IMR-90 (cell line): Measurements from ENCODE around the gene CCL28. TPM values are rescaled to one million over a fixed set of nuclear protein-coding genes. Genes with fewer than 3 reads are reported as not detected.

Source experiments
- ATAC-seq: fragments of 200-7000 bp; cut with Tn5 transposase; 2 replicates; pipeline ENCODE4 v1.9.1; 2020; ENCODE audit warnings: low read depth, mild to moderate bottlenecking, moderate library complexity
- BruUV-seq: library from RNA; stranded (reverse); fragments of 400-500 nt; replicated peaks from 2 replicates; lab custom pipeline; 2021; lab: Mats Ljungman, UMichigan
- CTCF ChIA-PET: fragments of 300-600 bp; formaldehyde crosslinking; extraction: SDS; loops from one replicate; lab custom pipeline; 2021; ENCODE audit warnings: antibody characterized with exemption; lab: Yijun Ruan, JAX
- POLR2A ChIA-PET: fragments of 300-600 bp; sonication (Branson Sonifier 250); formaldehyde crosslinking; loops from one replicate; lab custom pipeline; 2022; ENCODE audit warnings: antibody characterized with exemption; ENCODE audit not compliant: unreplicated experiment; lab: Charles Lee
- DNase-seq: peaks from one replicate; pipeline ENCODE4 v3.0.0; 2013
- H2AFZ ChIP-seq: replicated peaks from 2 replicates; pipeline ENCODE3; 2013; ENCODE audit warnings: low read length, mild to moderate bottlenecking; ENCODE audit not compliant: poor library complexity
- H2AK5ac ChIP-seq: 2 replicates; pipeline ENCODE4 v1.6.1; 2013; ENCODE audit warnings: low read depth, low read length, inconsistent platforms
- H2AK9ac ChIP-seq: replicated peaks from 2 replicates; pipeline ENCODE3; 2013; ENCODE audit warnings: mild to moderate bottlenecking, low read depth, low read length, moderate library complexity; ENCODE audit not compliant: poor library complexity
- H2BK120ac ChIP-seq: 2 replicates; pipeline ENCODE4 v1.6.1; 2013; ENCODE audit warnings: low read depth, low read length, inconsistent platforms
- H2BK15ac ChIP-seq: 3 replicates; pipeline ENCODE4 v1.6.1; 2013; ENCODE audit warnings: low read depth, low read length, inconsistent platforms
- H2BK20ac ChIP-seq: 2 replicates; pipeline ENCODE4 v1.6.1; 2013; ENCODE audit warnings: low read depth, mild to moderate bottlenecking, inconsistent platforms, low read length, moderate library complexity
- H2BK5ac ChIP-seq: 2 replicates; pipeline ENCODE4 v1.6.1; 2013; ENCODE audit warnings: mild to moderate bottlenecking, low read depth, low read length, inconsistent platforms; ENCODE audit not compliant: poor library complexity, severe bottlenecking
- H3K14ac ChIP-seq: replicated peaks from 2 replicates; pipeline ENCODE4 v1.6.1; 2013; ENCODE audit warnings: low read depth, low read length, inconsistent platforms
- H3K18ac ChIP-seq: 2 replicates; pipeline ENCODE4 v1.6.1; 2013; ENCODE audit warnings: low read depth, low read length, control low read depth
- H3K23ac ChIP-seq: 2 replicates; pipeline ENCODE4 v1.6.1; 2013; ENCODE audit warnings: low read depth, low read length, inconsistent platforms
- H3K27ac ChIP-seq: 2 replicates; pipeline ENCODE4 v1.5.1; 2013; ENCODE audit warnings: mild to moderate bottlenecking, control low read depth, low read length; ENCODE audit not compliant: insufficient read depth
- H3K27me3 ChIP-seq: 2 replicates; pipeline ENCODE4 v1.6.1; 2013; ENCODE audit warnings: low read length; ENCODE audit not compliant: control insufficient read depth, insufficient read depth
- H3K36me3 ChIP-seq: 2 replicates; pipeline ENCODE4 v1.6.1; 2013; ENCODE audit warnings: low read length, mixed read lengths; ENCODE audit not compliant: control insufficient read depth, insufficient read depth
- H3K4ac ChIP-seq: 2 replicates; pipeline ENCODE4 v1.6.1; 2013; ENCODE audit warnings: low read depth, low read length, inconsistent platforms
- H3K4me1 ChIP-seq: 2 replicates; pipeline ENCODE4 v1.6.1; 2013; ENCODE audit warnings: low read length, mixed read lengths; ENCODE audit not compliant: control insufficient read depth, insufficient read depth
- H3K4me2 ChIP-seq: 2 replicates; pipeline ENCODE4 v1.6.1; 2013; ENCODE audit warnings: low read depth, mild to moderate bottlenecking, control low read depth, low read length, moderate library complexity
- H3K4me3 ChIP-seq: 2 replicates; pipeline ENCODE4 v1.5.1; 2013; ENCODE audit warnings: low read depth, mild to moderate bottlenecking, control low read depth, low read length, moderate library complexity; ENCODE audit not compliant: insufficient read depth
- H3K56ac ChIP-seq: 2 replicates; pipeline ENCODE4 v1.6.1; 2013; ENCODE audit warnings: low read length, inconsistent platforms; ENCODE audit not compliant: insufficient read depth; ENCODE audit errors: extremely low read depth
- H3K79me1 ChIP-seq, 2 experiments: 2 replicates each; pipeline ENCODE4 v1.6.1; 2013; ENCODE audit warnings: low read length in 2 of 2, inconsistent platforms in 1 of 2, low read depth in 1 of 2
- H3K9ac ChIP-seq: 2 replicates; pipeline ENCODE4 v1.6.1; 2013; ENCODE audit warnings: low read depth, low read length, control low read depth
- H3K9me1 ChIP-seq: 2 replicates; pipeline ENCODE4 v1.6.1; 2013; ENCODE audit warnings: low read length, inconsistent platforms; ENCODE audit not compliant: insufficient read depth
- H3K9me3 ChIP-seq: 2 replicates; pipeline ENCODE4 v1.6.1; 2013; ENCODE audit warnings: low read length; ENCODE audit not compliant: control insufficient read depth, insufficient read depth
- H4K20me1 ChIP-seq: 2 replicates; pipeline ENCODE4 v1.6.1; 2013; ENCODE audit warnings: low read length, inconsistent platforms; ENCODE audit not compliant: insufficient read depth
- H4K5ac ChIP-seq: 2 replicates; pipeline ENCODE4 v1.6.1; 2013; ENCODE audit warnings: mild to moderate bottlenecking, low read depth, low read length, control low read depth
- H4K8ac ChIP-seq, 2 experiments: 2 replicates each; pipeline ENCODE4 v1.6.1; 2013; ENCODE audit warnings: low read depth in 2 of 2, low read length in 2 of 2, control low read depth in 1 of 2, inconsistent platforms in 1 of 2
- H4K91ac ChIP-seq: 2 replicates; pipeline ENCODE4 v1.6.1; 2013; ENCODE audit warnings: low read depth, low read length, inconsistent platforms; ENCODE audit not compliant: insufficient read depth
- BHLHE40 ChIP-seq: fragments of 150-350 bp; IDR thresholded peaks from 2 replicates; pipeline ENCODE4 v1.6.1; 2016; ENCODE audit warnings: mild to moderate bottlenecking, low read depth, low read length
- CEBPB ChIP-seq: IDR thresholded peaks from 2 replicates; pipeline ENCODE4 v1.6.1; 2012; ENCODE audit warnings: low read depth, low read length, improper control_type of control experiment
- CHD1 ChIP-seq: IDR thresholded peaks from 2 replicates; pipeline ENCODE4 v1.6.1; 2012; ENCODE audit warnings: low read depth, low read length, improper control_type of control experiment
- FOS ChIP-seq: fragments of 150-350 bp; IDR thresholded peaks from 2 replicates; pipeline ENCODE4 v1.6.1; 2016; ENCODE audit warnings: low read depth, low read length
- MAFK ChIP-seq: IDR thresholded peaks from 2 replicates; pipeline ENCODE4 v1.6.1; 2012; ENCODE audit warnings: low read depth, low read length, improper control_type of control experiment
- MAZ ChIP-seq: IDR thresholded peaks from 2 replicates; pipeline ENCODE4 v1.6.1; 2012; ENCODE audit warnings: low read depth, mild to moderate bottlenecking, low read length, improper control_type of control experiment, moderate library complexity, borderline replicate concordance
- MXI1 ChIP-seq: IDR thresholded peaks from 2 replicates; pipeline ENCODE4 v1.6.1; 2012; ENCODE audit warnings: low read depth, mild to moderate bottlenecking, low read length, moderate library complexity, borderline replicate concordance
- NFE2L2 ChIP-seq: fragments of 150-350 bp; IDR thresholded peaks from 2 replicates; pipeline ENCODE4 v1.6.1; 2016; ENCODE audit warnings: low read depth, mild to moderate bottlenecking, low read length
- POLR2A ChIP-seq: IDR thresholded peaks from 2 replicates; pipeline ENCODE4 v1.6.1; 2012; ENCODE audit warnings: mild to moderate bottlenecking, low read depth, low read length
- RAD21 ChIP-seq: IDR thresholded peaks from 2 replicates; pipeline ENCODE4 v1.6.1; 2012; ENCODE audit warnings: low read length, improper control_type of control experiment
- RCOR1 ChIP-seq: IDR thresholded peaks from 2 replicates; pipeline ENCODE4 v1.6.1; 2012; ENCODE audit warnings: mild to moderate bottlenecking, low read length, improper control_type of control experiment; ENCODE audit not compliant: insufficient replicate concordance
- RFX5 ChIP-seq: IDR thresholded peaks from 2 replicates; pipeline ENCODE4 v1.8.0; 2012; ENCODE audit warnings: low read depth, mild to moderate bottlenecking, low read length, moderate library complexity
- SMC3 ChIP-seq: fragments of 150-350 bp; IDR thresholded peaks from 2 replicates; pipeline ENCODE4 v1.6.1; 2016; ENCODE audit warnings: low read depth, mild to moderate bottlenecking, antibody characterized with exemption, low read length, moderate library complexity
- WGBS, 2 experiments: methylation state at CpG; one replicate each; pipeline versions ENCODE4 v1.1.5 to v1.1.7; 2013; ENCODE audit warnings: missing lambda C conversion rate in 2 of 2; ENCODE audit not compliant: insufficient read length in 1 of 2; ENCODE audit errors: extremely low coverage in 2 of 2; 5-methylcytosine and 5-hydroxymethylcytosine counted together
- dilution Hi-C: fragments of 300-500 bp; cut with HindIII; formaldehyde crosslinking; loops from one replicate; pipeline ENCODE4 v1.14.3; 2018; ENCODE audit warnings: low sequenced_read_pairs; ENCODE audit not compliant: unreplicated experiment
- in situ Hi-C: fragments of 300-500 bp; cut with MboI; formaldehyde crosslinking; loops from 3 replicates; pipeline ENCODE4 v1.14.3; 2019; ENCODE audit warnings: low sequenced_read_pairs, inconsistent platforms, mixed read lengths
- intact Hi-C: fragments of 100-400 bp; cut with micrococcal nuclease; formaldehyde crosslinking; loops from 2 replicates; pipeline ENCODE4 v1.10.0; 2022
- polyA plus RNA-seq, 3 experiments: library from polyadenylated mRNA; depleted of rRNA; stranded (reverse); fragments of >200 nt; gene quantifications; 2 replicates each; pipeline ENCODE4 v1.2.3, GENCODE V29; 2012; ENCODE audit warnings: low replicate concordance in 1 of 3
- total RNA-seq: library from RNA; depleted of rRNA; stranded (reverse); fragments of >200 nt; gene quantifications from 2 replicates; pipeline ENCODE4 v1.2.3, GENCODE V29; 2012
- TF ChIP-seq, protein P1 (sequence below): fragments of 150-350 bp; IDR thresholded peaks from 2 replicates; pipeline ENCODE4 v1.6.1; 2017; ENCODE audit warnings: mild to moderate bottlenecking, antibody characterized with exemption, low read length, low read depth
- TF ChIP-seq, protein P2 (sequence below): conservative IDR thresholded peaks from 2 replicates; pipeline ENCODE4 v1.5.1; 2012; ENCODE audit warnings: mild to moderate bottlenecking, low read depth, low read length, improper control_type of control experiment
- TF ChIP-seq, protein P3 (sequence below): fragments of 150-350 bp; IDR thresholded peaks from 2 replicates; pipeline ENCODE4 v1.6.1; 2016; ENCODE audit warnings: low read depth, mild to moderate bottlenecking, low read length, moderate library complexity, borderline replicate concordance

CCL28 gene
- total and polyA plus RNA-seq, 2 of the 4 experiments (the other 2 are of a cell fraction): under 0.01 to 0.02 TPM

DNA sequence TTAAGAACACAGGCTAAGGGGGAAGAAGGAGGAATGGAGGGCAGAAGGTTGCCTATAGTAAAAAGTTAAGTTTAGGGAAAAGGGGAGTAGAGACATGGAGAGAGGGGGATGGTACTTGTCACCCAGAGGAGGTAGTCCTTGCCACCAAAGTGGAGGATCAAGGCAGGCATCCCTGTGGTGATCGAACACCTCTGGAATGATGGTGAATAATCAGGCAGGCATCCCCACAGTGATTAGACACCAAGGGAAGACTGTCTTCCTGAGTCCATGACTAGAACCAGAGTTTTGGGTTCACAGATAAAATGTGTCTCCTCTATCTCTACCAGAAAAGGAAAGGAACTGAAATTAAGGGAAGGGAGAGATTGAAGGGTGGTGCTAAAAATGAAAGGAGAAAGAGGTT lies 79.8 kb downstream of the CCL28 start:
- Histone ChIP-seq H3K4me2 (no peak overlapping the region), H2BK120ac (no peak overlapping the region), H2BK15ac (no peak overlapping the region), H3K4me1 (no peaks in the 10 kb centered on the region), H3K36me3 (no peaks in the 10 kb centered on the region), H2BK5ac (no peak overlapping the region), H2BK20ac (no peak overlapping the region), H3K4me3 (no peak overlapping the region), H3K23ac (no peak overlapping the region), H3K14ac (no peak overlapping the region), H2AK5ac (no peak overlapping the region), H3K9ac (no peak overlapping the region), H4K8ac (no peak overlapping the region), H2AFZ (no peak overlapping the region), H4K20me1 (no peaks in the 10 kb centered on the region), H2AK9ac (no peak overlapping the region), H3K9me1 (no peaks in the 10 kb centered on the region), H3K79me1 (no peaks in the 10 kb centered on the region), H3K9me3 (peaks cover 6% of the 10 kb centered on the region; the same call in 1 of the 2 replicates), H3K56ac (no peak overlapping the region), H3K18ac (no peak overlapping the region), H3K4ac (no peak overlapping the region), H4K91ac (no peak overlapping the region), H4K5ac (no peak overlapping the region), H3K27me3 (no peaks in the 10 kb centered on the region), H3K27ac (no peak overlapping the region)
- TF ChIP-seq CEBPB (no peak), POLR2A (no peak), FOS (no peak), MAZ (no peak), CHD1 (no peak), BHLHE40 (no peak), RCOR1 (no peak), NFE2L2 (no peak), MXI1 (no peak), RFX5 (no peak), MAFK (no peak), RAD21 (no peak), SMC3 (no peak)
- TF ChIP-seq, protein P1, sequence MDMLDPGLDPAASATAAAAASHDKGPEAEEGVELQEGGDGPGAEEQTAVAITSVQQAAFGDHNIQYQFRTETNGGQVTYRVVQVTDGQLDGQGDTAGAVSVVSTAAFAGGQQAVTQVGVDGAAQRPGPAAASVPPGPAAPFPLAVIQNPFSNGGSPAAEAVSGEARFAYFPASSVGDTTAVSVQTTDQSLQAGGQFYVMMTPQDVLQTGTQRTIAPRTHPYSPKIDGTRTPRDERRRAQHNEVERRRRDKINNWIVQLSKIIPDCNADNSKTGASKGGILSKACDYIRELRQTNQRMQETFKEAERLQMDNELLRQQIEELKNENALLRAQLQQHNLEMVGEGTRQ: no peak
- TF ChIP-seq, protein P2, sequence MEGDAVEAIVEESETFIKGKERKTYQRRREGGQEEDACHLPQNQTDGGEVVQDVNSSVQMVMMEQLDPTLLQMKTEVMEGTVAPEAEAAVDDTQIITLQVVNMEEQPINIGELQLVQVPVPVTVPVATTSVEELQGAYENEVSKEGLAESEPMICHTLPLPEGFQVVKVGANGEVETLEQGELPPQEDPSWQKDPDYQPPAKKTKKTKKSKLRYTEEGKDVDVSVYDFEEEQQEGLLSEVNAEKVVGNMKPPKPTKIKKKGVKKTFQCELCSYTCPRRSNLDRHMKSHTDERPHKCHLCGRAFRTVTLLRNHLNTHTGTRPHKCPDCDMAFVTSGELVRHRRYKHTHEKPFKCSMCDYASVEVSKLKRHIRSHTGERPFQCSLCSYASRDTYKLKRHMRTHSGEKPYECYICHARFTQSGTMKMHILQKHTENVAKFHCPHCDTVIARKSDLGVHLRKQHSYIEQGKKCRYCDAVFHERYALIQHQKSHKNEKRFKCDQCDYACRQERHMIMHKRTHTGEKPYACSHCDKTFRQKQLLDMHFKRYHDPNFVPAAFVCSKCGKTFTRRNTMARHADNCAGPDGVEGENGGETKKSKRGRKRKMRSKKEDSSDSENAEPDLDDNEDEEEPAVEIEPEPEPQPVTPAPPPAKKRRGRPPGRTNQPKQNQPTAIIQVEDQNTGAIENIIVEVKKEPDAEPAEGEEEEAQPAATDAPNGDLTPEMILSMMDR: no peak
- TF ChIP-seq, protein P3, sequence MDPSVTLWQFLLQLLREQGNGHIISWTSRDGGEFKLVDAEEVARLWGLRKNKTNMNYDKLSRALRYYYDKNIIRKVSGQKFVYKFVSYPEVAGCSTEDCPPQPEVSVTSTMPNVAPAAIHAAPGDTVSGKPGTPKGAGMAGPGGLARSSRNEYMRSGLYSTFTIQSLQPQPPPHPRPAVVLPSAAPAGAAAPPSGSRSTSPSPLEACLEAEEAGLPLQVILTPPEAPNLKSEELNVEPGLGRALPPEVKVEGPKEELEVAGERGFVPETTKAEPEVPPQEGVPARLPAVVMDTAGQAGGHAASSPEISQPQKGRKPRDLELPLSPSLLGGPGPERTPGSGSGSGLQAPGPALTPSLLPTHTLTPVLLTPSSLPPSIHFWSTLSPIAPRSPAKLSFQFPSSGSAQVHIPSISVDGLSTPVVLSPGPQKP: no peak
- POLR2A ChIA-PET: no interaction called here
- no TSS peak for BruUV-seq
- dilution Hi-C loops (no loop called here), in situ Hi-C loops (no loop called here), intact Hi-C loops (no loop called here)
- ATAC-seq (no peak; the same call in 1 of the 2 replicates), DNase-seq (no peak)
- CTCF ChIA-PET: no interaction called here
- WGBS, 2 experiments: no CpG with 5 or more reads among the region's 1 CpG
